HG02571 (cell line): Measurements from ENCODE around the gene FBXO38.

Experiments used
- ATAC-seq: cut with Tn5 transposase; IDR thresholded peaks from one replicate; pipeline ENCODE4 v1.9.1; 2021; ENCODE audit warnings: mild to moderate bottlenecking, moderate library complexity; ENCODE audit not compliant: unreplicated experiment

Gene FBXO38

DNA sequence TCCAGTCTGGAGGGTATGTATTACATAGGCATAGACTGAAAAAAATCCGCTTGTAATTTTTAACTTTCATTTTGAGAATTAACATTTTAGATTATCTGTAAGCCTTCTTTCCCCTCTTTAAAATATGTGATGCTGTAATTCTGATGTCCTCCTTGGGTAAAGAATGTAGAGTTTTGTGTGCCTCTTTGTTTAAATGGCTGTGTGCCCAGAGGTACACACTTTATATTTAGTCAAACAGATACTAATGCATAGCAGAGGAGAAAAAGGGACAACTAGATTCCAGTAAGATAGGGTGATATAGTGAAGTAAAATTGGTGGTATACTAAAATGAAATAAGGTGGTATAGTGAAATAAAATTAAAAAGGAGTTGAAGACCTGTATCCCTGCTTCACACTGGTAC, 1.3 kb downstream of the FBXO38 start:
- ATAC-seq = no peak

DNA sequence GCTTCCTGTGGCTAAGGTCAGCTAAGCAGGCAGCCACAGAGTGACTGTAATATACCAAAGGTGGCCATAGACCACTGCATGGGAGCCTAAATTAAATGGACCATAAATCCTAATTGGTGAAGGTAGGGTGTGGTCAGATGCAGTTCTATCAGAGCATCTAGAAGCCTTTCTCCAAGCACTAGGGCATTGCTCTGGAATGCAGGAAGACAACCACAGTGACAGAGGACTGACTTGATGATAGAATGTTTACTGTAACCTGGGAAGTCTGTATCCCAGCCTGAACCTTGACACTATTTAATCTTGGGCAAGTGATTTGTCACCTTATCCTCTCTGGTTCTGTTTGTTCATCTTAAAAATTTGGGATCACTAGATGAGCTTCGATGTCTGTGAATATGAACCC, 2.3 kb downstream of the FBXO38 start:
- ATAC-seq = no peak

DNA sequence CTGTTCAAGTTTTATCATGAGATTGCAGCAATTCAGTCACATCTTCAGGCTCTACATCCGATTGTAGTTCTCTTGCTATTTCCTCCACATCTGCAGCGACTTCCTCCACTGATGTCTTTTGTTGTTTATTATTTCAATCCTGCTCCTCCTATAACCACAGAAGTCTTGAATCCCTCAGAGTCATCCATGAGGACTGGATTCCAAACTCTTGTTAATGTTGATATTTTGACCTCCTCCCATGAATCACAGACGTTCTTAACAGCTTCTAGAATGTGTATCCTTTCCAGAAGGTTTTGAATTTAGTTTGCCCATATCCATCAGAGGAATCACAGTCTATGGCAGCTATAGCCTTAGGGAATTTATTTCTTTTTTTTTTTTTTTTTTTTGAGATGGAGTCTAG, 3.6 kb downstream of the FBXO38 start:
- no peak for ATAC-seq

DNA sequence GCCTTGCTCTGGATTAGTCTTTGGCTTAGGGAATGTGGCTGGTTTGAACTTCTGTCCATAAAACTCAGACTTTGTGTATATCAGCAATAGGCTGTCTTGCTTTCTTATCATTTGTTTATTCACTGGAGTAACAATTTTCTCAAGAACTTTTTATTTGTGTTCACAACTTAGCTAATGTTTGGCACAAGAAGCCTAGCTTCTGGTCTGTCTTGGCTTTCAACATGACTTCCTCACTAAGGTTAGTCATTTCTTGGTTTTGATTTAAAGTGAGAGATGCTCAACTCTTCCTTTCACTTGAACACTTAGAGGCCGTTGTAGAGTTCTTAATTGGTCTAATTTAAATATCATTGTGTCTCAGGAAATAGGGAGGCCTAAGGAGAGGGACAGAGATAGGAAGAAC, 4.9 kb downstream of the FBXO38 start:
- no peak for ATAC-seq

DNA sequence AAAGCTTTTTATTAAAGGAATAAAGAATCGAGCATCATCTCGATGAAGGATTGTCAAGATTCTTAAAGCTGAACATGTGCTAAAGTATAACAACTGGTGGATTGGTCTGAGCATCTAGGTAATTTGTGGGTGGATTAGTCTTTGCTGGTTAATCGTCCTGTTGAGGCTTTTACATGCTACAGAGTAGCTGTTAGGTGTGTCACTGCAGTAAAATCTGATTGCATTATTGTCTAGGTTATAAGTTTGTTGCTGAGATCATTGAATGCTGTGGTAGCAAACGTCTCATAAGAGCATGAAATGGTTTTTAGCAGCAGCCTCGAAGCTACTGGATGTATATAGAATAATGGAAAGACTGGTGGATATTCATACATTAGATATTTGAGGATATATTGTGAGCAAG, 7.2 kb downstream of the FBXO38 start:
- no peak for ATAC-seq

DNA sequence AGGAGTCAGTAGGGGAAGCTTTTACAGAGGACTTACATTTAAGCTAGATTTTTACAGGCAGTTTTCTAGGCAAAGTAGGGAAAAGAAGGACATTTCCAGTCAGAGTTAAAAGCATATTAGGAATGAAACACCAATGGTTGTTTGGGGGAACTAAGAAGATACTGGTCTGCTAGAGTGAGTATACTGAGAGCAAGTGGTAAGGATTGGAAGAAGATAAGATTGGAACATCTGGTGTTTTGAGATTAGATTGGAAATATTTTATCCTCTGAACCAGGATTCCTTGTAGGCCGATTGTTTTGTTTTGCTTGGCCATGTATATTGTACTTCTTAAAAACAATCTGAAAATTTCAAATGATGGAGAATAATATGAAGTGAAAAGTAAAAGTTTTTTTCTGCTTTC, 7.7 kb downstream of the FBXO38 start:
- no peak for ATAC-seq

DNA sequence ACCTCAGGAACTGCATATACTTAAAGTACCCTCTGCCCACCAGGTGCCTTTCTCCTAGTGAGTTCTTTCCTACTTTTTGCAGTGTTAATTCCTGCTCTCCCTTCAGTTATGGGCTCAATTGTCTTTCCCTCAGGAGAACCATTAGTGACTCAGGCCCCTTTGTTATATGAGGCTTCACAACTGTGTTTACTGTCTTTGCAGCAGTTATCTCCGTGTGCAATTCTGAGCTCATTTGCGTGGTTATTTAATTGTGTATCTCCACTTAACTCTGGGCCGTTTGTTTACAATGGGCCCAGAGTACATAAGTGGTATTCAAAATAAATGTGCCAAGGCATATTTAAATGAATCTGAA, 9.6 kb downstream of the FBXO38 start:
- no peak for ATAC-seq

DNA sequence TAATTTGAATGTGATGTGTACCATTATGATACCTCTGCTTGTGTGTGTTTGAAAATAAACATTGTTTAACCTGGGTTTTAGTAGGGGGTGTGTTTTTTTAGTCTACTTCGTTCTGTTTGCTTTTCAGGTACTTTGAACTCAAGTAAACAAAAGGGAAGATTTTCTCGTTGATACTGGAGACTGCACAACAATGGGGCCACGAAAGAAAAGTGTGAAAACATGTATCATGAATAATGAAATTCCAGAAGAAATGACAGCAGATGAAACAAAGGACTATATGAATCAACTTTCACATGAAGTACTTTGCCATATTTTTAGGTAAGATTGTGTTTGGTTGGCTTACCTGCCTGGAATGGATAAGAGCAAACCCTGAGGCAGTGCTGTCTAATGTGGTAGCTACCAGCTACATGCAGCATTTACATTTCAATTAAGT, 10.8 kb downstream of the FBXO38 start:
- no peak for ATAC-seq

DNA sequence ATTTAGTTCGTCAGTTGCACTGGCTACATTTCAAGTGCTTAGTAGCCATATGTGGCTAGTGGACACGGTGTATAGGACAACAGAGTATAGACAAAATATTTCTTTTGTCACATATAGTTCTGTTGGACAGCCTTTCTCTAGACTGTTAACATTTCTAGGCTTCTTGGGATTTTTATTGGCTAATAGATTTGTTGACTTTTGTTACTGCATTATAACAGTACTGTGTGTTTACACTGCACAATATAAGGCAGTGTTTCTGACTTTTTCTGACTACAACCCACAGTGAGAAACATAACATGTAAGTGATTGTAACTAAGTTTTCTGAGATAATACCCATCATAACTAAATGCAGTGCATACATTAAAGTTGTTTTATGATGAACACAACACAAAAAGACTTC, 11.3 kb downstream of the FBXO38 start:
- ATAC-seq = no peak

DNA sequence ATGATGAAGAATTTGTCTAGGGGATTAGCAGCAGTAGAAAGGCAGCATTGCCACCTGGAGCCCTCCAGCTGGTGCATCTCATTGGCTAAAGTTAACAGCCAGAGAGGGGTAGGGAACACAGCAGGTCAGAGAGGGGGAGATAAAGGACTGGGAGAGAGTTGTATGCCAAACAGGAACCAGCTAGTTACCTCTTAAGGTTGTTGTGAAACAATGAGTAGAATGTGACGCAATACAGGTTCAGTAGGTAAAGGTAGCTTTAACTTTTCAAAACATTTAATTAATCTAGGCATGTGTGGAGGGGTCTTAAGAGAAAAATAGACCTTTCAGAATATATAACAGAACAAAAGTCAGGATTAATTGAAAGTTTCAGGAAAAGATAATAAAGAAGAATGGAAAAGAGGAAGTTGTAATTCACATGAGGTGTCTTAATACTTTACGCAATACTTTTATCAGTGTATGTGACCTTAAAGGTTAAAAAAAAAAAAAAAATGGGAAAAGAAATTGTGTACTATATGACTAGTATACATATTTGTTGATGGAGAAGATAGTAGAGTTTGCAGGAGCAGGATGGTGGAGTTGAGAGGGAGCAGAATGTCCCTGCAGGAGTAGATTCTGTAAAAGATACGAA, 14.3 kb downstream of the FBXO38 start:
- ATAC-seq = no peak

DNA sequence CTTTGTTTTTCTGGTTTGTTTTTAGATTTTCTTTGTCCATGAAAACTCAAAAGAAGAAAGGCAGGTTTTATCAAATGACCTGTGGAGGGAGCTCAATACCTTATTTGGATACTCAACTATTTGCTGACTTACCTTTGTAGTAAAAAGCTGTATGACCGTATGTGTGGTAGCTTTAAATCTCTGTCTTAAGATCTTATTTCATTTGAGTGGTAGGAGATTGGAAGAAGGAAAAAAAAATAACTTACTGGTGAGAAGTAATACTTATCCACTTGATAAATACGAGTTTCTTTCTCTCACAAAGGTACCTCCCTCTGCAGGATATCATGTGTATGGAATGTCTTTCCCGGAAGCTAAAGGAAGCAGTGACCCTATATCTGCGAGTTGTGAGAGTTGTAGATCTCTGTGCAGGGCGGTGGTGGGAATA, 15.0 kb downstream of the FBXO38 start:
- ATAC-seq = no peak

DNA sequence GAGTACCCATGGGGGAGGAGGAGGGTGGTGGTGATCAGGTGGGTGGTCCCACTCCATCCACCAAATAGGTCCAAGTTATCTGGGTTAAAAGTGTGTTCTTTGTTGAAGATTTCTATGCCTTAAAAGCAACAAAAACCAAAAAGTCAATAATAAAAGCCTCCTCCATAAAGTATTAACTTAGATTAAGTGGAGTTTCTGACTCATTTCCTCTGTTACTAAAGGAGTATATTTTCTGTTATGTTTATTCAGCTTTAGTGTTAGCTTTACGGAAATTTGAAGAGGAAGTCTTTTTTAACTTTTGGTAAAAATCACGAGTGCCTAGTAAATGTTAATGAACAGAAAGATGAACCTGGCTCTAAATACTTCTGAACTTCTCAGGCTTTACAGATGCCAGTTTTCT, 17.8 kb downstream of the FBXO38 start:
- ATAC-seq = no peak

DNA sequence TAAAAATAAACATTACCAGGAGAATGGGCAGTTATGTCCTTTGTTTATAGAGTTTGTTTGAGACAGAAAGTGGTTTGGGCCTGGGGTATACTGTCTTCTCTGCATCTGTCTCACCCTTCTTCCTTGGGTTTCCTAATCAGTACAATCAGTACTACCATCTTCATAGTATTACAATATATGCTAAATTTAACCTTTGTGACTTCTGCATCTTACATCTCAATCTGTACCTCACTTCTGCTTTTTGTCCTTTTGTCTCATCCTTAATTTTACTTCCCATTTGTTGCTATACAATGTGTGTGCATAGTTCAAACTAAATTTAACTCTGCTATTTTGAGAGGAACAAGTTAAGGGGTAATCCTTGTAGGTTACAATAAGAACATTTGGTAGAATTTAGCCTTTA, 19.6 kb downstream of the FBXO38 start:
- no peak for ATAC-seq

DNA sequence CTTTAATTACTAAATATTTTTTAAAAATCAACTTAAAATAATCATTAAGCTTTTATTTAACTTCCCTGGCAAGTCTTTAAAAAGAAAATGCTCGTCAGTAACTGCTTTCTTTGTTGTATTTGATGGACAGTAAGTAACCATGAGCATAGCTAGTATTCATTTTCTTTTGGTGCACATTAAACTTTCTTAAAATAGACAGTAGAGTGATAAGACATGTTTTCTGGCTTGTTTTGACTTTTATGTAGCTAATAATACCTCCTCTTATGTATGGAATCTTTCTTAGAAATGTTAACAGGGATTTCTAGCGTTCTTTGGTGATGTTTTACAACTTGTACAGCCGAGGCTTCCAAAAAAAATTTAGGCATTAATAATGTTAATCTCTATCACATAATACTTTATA, 22.6 kb downstream of the FBXO38 start:
- no peak for ATAC-seq

DNA sequence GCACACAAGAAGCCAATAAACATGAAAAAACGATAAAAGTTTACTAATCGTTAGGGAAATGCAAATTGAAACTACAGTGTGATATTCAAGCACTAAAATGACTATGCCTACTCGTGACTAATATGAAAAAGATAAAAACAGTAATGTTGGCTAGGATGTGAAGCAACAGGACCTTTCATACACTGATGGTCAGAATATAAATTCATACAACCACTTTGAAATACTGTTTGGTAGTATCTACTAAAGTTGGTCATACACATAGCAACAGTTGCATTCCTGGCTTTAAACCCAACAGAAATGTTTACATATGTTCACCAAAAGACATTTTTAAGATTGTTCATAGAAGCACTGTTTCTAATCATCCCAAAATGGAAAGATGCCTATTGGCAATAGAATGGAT, 24.3 kb downstream of the FBXO38 start:
- ATAC-seq = no peak

DNA sequence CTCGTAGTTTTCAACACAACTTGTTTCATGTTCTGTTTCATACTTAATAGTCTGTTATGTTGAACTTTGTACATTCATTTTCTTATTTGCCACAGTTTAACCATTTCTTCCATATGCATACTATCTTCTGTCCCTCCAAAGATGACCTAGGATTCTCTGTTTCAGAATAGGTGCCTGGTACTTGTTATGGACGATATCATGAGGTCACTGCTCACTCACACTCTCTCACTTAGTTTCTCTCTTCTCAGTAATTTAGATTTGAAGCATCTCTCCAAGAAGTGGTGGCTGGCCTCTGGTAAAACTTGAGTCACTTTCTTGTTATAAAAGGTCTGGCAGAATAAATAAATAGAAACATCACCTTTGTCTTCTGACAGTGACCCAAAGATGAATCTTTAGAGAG, 28.4 kb downstream of the FBXO38 start:
- no peak for ATAC-seq

DNA sequence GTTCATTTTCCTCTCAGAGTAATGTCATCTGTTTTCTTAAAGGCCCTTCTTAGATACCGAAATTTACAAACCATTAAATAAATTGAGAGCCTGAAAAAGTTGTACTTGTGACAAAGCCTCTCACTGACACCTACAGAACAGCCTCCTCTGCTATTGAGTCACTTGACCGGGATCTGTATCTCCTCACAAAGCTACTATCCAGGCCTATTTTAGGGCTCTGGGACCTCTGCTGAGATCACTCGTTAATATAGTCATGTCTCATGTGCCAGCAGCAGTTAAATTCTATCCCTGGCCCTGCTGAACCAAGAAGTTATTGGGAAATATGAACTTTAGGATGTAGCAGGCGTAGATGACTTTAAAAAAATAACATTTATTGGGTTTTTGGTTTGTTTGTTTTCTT, 31.1 kb downstream of the FBXO38 start:
- ATAC-seq = no peak

DNA sequence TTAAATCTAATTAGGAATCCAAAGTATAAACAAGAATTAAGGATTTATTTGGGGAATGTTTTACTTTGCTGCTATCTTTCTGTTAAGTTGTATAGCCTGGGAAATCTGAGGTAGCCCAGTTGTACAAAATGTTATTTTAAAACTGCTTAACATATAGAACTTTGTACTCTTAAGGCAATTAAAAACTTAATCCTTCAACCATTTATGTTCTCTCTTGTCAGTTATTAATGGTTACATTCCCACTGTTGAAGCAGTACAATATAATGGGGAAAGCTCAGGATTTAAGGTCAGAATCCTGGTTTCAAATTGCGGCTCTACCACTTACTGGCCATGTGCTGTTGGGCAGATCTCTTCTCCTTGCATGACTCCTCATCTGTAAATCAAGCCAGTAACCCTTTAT, 32.7 kb downstream of the FBXO38 start:
- ATAC-seq = no peak

DNA sequence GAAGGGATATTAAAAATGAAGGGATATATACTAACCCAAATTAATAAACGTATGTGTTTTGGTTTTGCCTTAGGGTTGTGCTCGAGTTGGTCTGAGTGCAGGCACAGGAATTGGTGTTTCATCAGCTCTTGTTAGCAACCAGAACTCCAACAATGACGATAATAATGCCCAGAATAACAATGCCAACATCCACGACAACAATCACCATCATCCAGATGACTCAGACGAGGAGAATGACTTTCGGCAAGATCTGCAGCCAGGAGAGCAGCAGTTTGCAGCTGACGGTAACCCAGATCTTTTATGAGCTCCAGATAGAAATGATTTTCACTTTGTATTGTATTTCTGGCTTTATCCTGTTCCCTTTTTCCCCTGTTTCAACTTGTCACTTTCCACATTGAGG, 33.2 kb downstream of the FBXO38 start:
- ATAC-seq = no peak

DNA sequence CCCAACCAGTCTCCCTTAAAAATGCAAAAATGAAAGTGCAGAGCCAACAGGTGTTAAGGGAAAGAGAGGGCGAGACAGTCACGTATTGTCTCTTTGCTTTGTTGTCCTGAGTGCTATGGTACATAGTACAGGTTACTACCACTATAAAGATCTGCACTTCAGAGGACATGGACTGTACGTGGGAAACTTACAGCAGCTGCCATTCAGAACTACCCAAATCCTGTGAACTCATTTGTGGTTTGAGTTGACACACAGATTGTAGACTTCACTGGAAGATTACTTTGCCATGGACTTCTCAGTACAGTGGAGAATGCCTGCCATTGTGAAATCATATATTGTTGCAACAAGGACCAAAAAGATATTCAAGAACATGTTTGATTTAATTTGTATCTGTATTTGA, 34.8 kb downstream of the FBXO38 start:
- ATAC-seq = no peak

DNA sequence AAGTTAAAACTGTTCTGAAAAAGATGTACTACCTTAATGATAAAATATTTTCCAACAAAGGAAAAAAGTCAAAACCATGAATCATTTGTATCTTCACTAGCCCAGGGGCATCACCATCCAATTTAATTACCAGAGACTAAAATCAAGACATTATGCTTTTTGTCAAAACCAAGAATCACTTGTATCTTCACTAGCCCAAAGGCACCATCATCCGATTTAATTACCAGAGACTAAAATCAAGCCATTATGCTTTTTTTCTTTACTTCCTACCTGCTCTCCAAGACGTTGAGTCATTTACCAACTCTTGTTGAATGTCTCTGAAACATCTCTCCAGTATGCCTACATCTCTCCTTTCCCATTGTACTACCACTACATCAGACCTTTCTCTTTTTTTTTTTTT, 37.9 kb downstream of the FBXO38 start:
- no peak for ATAC-seq

DNA sequence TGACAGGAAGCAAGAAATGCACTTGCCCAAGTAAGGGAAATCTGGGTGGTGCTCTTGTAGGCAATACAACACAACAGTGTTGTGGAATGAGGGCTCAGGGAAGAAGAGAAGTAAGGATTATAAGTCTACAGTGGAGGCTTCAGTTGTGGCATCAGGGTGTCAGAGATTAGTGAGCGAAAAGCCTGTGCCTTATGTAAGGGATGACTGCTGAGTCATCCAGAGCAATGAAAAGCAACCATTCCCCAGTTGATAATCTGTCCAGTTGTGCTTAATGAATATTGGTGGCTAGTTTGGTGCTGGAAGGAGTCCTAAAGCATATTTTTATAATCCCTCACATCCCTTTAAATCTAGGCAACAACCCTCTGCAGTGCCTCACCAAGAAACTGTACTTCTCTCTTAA, 42.0 kb downstream of the FBXO38 start:
- ATAC-seq = no peak

DNA sequence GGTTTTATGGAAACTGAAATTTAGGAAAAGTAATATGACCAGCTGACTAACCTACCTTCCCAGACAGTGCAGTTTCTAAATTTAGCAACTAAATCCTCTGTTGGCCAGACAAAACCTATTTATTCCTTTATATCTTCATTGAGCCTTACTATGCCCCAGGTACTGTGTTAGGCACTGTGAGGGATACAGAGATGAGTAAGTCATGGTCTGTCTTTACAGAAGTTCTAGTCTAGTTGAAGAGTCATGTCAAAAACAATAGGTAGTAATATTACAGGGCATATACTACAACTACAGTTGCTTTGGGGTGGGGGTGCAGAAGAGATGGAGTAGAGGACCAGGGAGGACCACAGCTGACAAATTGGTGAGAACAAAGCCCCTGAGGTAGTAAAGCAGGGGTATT, 42.8 kb downstream of the FBXO38 start:
- no peak for ATAC-seq
